HEK293 (cell line): ENCODE measurements around the gene ZC3H4.

Experiments
- CTCF ChIP-seq: fragments of 450-650 bp; formaldehyde crosslinking; IDR thresholded peaks from 2 replicates; pipeline ENCODE4 v1.5.1; 2016; ENCODE audit warnings: missing biosample characterization, missing genetic modification characterization
- EGR2 ChIP-seq: fragments of 450-650 bp; formaldehyde crosslinking; IDR thresholded peaks from 2 replicates; pipeline ENCODE4 v1.5.1; 2016; ENCODE audit warnings: low read depth, missing biosample characterization, missing genetic modification characterization
- GFI1B ChIP-seq: fragments of 450-650 bp; formaldehyde crosslinking; IDR thresholded peaks from 2 replicates; pipeline ENCODE4 v1.5.1; 2016; ENCODE audit warnings: missing biosample characterization, missing genetic modification characterization
- KLF7 ChIP-seq: fragments of 450-650 bp; formaldehyde crosslinking; IDR thresholded peaks from 2 replicates; pipeline ENCODE4 v1.5.1; 2016; ENCODE audit warnings: missing biosample characterization, missing genetic modification characterization, borderline replicate concordance
- PRDM1 ChIP-seq: fragments of 450-650 bp; formaldehyde crosslinking; IDR thresholded peaks from 2 replicates; pipeline ENCODE4; 2016; ENCODE audit warnings: missing biosample characterization, missing genetic modification characterization
- ZBTB10 ChIP-seq: fragments of 450-650 bp; formaldehyde crosslinking; IDR thresholded peaks from 2 replicates; pipeline ENCODE4 v1.5.1; 2016; ENCODE audit warnings: missing biosample characterization, missing genetic modification characterization
- ZBTB44 ChIP-seq: fragments of 450-650 bp; IDR thresholded peaks from 2 replicates; pipeline ENCODE4 v1.5.1; 2018; ENCODE audit warnings: missing biosample characterization, mild to moderate bottlenecking, missing genetic modification characterization
- ZFP3 ChIP-seq: fragments of 450-650 bp; formaldehyde crosslinking; IDR thresholded peaks from 2 replicates; pipeline ENCODE4 v1.5.1; 2016; ENCODE audit warnings: low read depth, missing biosample characterization, missing genetic modification characterization
- ZNF138 ChIP-seq: fragments of 450-650 bp; formaldehyde crosslinking; IDR thresholded peaks from 2 replicates; pipeline ENCODE4 v1.5.1; 2016; ENCODE audit warnings: missing biosample characterization, missing genetic modification characterization, borderline replicate concordance
- ZNF23 ChIP-seq: fragments of 450-650 bp; formaldehyde crosslinking; IDR thresholded peaks from 2 replicates; pipeline ENCODE4 v1.5.1; 2016; ENCODE audit warnings: missing biosample characterization, missing genetic modification characterization, borderline replicate concordance
- ZNF335 ChIP-seq: fragments of 450-650 bp; formaldehyde crosslinking; conservative IDR thresholded peaks from 2 replicates; pipeline ENCODE4 v1.5.1; 2016; ENCODE audit warnings: missing biosample characterization, missing genetic modification characterization
- ZNF404 ChIP-seq: fragments of 450-650 bp; formaldehyde crosslinking; IDR thresholded peaks from 2 replicates; pipeline ENCODE4 v1.5.1; 2017; ENCODE audit warnings: missing biosample characterization, missing genetic modification characterization
- ZNF521 ChIP-seq: fragments of 450-650 bp; formaldehyde crosslinking; IDR thresholded peaks from 2 replicates; pipeline ENCODE4 v1.5.1; 2017; ENCODE audit warnings: missing biosample characterization, mild to moderate bottlenecking, missing genetic modification characterization
- ZNF530 ChIP-seq: fragments of 450-650 bp; formaldehyde crosslinking; IDR thresholded peaks from 2 replicates; pipeline ENCODE4 v1.5.1; 2016; ENCODE audit warnings: low read depth, missing biosample characterization, missing genetic modification characterization
- ZNF549 ChIP-seq: fragments of 450-650 bp; IDR thresholded peaks from 2 replicates; pipeline ENCODE4 v1.5.1; 2018; ENCODE audit warnings: missing biosample characterization, missing genetic modification characterization, mild to moderate bottlenecking, inconsistent platforms, moderate library complexity
- ZNF560 ChIP-seq: fragments of 450-650 bp; formaldehyde crosslinking; IDR thresholded peaks from 2 replicates; pipeline ENCODE4 v1.5.1; 2017; ENCODE audit warnings: missing biosample characterization, missing genetic modification characterization, borderline replicate concordance
- ZNF701 ChIP-seq: fragments of 450-650 bp; formaldehyde crosslinking; IDR thresholded peaks from 2 replicates; pipeline ENCODE4 v1.5.1; 2016; ENCODE audit warnings: missing biosample characterization, missing genetic modification characterization
- ZNF707 ChIP-seq: fragments of 450-650 bp; formaldehyde crosslinking; IDR thresholded peaks from 2 replicates; pipeline ENCODE4 v1.5.1; 2016; ENCODE audit warnings: missing biosample characterization, missing genetic modification characterization
- ZNF747 ChIP-seq: fragments of 450-650 bp; formaldehyde crosslinking; IDR thresholded peaks from 2 replicates; pipeline ENCODE4 v1.5.1; 2016; ENCODE audit warnings: missing biosample characterization, missing genetic modification characterization
- ZNF843 ChIP-seq: fragments of 450-650 bp; formaldehyde crosslinking; IDR thresholded peaks from 2 replicates; pipeline ENCODE4 v1.5.1; 2016; ENCODE audit warnings: missing biosample characterization, missing genetic modification characterization
- ZSCAN16 ChIP-seq: fragments of 450-650 bp; formaldehyde crosslinking; IDR thresholded peaks from 2 replicates; pipeline ENCODE4 v1.5.1; 2016; ENCODE audit warnings: missing biosample characterization, missing genetic modification characterization
- TF ChIP-seq, protein P1 (sequence below): fragments of 450-650 bp; formaldehyde crosslinking; conservative IDR thresholded peaks from 2 replicates; pipeline ENCODE4 v1.5.1; 2016; ENCODE audit warnings: low read depth, missing biosample characterization, missing genetic modification characterization
- TF ChIP-seq, protein P2 (sequence below): fragments of 450-650 bp; formaldehyde crosslinking; IDR thresholded peaks from 2 replicates; pipeline ENCODE4 v1.5.1; 2016; ENCODE audit warnings: missing biosample characterization, missing genetic modification characterization
- TF ChIP-seq, protein P3 (sequence below): fragments of 450-650 bp; formaldehyde crosslinking; IDR thresholded peaks from 2 replicates; pipeline ENCODE4; 2016; ENCODE audit warnings: missing biosample characterization, missing genetic modification characterization

Gene ZC3H4

GRCh38 chr19:47112997-47113849 is at the start of gene ZC3H4 (continued):
- TF ChIP-seq, protein P1, sequence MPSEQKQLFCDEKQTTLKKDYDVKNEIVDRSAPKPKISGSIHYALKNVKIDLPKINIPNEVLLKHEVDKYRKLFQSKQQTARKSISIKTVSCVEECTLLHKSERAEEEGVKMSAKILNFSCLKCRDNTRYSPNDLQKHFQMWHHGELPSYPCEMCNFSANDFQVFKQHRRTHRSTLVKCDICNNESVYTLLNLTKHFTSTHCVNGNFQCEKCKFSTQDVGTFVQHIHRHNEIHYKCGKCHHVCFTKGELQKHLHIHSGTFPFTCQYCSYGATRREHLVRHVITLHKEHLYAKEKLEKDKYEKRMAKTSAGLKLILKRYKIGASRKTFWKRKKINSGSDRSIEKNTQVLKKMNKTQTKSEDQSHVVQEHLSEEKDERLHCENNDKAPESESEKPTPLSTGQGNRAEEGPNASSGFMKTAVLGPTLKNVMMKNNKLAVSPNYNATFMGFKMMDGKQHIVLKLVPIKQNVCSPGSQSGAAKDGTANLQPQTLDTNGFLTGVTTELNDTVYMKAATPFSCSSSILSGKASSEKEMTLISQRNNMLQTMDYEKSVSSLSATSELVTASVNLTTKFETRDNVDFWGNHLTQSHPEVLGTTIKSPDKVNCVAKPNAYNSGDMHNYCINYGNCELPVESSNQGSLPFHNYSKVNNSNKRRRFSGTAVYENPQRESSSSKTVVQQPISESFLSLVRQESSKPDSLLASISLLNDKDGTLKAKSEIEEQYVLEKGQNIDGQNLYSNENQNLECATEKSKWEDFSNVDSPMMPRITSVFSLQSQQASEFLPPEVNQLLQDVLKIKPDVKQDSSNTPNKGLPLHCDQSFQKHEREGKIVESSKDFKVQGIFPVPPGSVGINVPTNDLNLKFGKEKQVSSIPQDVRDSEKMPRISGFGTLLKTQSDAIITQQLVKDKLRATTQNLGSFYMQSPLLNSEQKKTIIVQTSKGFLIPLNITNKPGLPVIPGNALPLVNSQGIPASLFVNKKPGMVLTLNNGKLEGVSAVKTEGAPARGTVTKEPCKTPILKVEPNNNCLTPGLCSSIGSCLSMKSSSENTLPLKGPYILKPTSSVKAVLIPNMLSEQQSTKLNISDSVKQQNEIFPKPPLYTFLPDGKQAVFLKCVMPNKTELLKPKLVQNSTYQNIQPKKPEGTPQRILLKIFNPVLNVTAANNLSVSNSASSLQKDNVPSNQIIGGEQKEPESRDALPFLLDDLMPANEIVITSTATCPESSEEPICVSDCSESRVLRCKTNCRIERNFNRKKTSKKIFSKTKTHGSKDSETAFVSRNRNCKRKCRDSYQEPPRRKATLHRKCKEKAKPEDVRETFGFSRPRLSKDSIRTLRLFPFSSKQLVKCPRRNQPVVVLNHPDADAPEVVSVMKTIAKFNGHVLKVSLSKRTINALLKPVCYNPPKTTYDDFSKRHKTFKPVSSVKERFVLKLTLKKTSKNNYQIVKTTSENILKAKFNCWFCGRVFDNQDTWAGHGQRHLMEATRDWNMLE (tag by site-specific recombination), result peak; percentile 32; the same call in 1 of the 2 replicates
- TF ChIP-seq ZNF23 (tag by site-specific recombination) (peak; percentile 42; the same call in 1 of the 2 replicates), EGR2 (peak; percentile 85; the same call in 1 of the 2 replicates), ZNF701 (tag by site-specific recombination) (no peak), ZNF404 (0 out of 2 replicates have a peak, but pooled peaks have one; percentile 10), ZNF530 (tag by site-specific recombination) (no peak), ZBTB10 (tag by site-specific recombination) (peak; percentile 38), ZNF549 (tag by site-specific recombination) (no peak), ZNF747 (tag by site-specific recombination) (no peak), CTCF (tag by site-specific recombination) (no peak), ZNF707 (tag by site-specific recombination) (no peak), ZNF560 (tag by site-specific recombination) (no peak), KLF7 (peak; percentile 73; the same call in 1 of the 2 replicates), ZNF335 (peak; percentile 85), ZFP3 (tag by site-specific recombination) (no peak), ZNF521 (tag by site-specific recombination) (no peak), PRDM1 (tag by site-specific recombination) (peak; percentile 97), ZBTB44 (no peak), GFI1B (tag by site-specific recombination) (peak; percentile 5; the same call in 1 of the 2 replicates), ZNF843 (tag by site-specific recombination) (peak; percentile 87), ZSCAN16 (tag by site-specific recombination) (peak; percentile 64; the same call in 1 of the 2 replicates), ZNF138 (no peak)
- TF ChIP-seq, protein P2, sequence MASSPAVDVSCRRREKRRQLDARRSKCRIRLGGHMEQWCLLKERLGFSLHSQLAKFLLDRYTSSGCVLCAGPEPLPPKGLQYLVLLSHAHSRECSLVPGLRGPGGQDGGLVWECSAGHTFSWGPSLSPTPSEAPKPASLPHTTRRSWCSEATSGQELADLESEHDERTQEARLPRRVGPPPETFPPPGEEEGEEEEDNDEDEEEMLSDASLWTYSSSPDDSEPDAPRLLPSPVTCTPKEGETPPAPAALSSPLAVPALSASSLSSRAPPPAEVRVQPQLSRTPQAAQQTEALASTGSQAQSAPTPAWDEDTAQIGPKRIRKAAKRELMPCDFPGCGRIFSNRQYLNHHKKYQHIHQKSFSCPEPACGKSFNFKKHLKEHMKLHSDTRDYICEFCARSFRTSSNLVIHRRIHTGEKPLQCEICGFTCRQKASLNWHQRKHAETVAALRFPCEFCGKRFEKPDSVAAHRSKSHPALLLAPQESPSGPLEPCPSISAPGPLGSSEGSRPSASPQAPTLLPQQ (tag by site-specific recombination), result peak; percentile 70
- TF ChIP-seq, protein P3, sequence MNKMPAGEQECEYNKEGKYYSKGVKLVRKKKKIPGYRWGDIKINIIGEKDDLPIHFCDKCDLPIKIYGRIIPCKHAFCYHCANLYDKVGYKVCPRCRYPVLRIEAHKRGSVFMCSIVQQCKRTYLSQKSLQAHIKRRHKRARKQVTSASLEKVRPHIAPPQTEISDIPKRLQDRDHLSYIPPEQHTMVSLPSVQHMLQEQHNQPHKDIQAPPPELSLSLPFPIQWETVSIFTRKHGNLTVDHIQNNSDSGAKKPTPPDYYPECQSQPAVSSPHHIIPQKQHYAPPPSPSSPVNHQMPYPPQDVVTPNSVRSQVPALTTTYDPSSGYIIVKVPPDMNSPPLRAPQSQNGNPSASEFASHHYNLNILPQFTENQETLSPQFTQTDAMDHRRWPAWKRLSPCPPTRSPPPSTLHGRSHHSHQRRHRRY, result no peak
